Lower leg skin (tissue), 4 donors: Measurements from ENCODE around the gene ARHGEF4. TPM values are rescaled to one million over a fixed set of nuclear protein-coding genes. Genes with fewer than 3 reads are reported as not detected.
"Not testable (repeated sequence)": the region's sequence is repeated elsewhere in the genome, so short reads cannot be mapped to it uniquely, and the experiment has no call there.

Experiments used
- DNase-seq, 2 donors: peaks; one replicate each; pipeline ENCODE4 v3.0.0-alpha.2; 2019; ENCODE audit warnings: low spot score in 2 of 2
- H3K4me3 ChIP-seq: fragments of 200-600 bp; sonication (generic); 2 replicates; pipeline ENCODE4 v1.5.1; 2017; ENCODE audit warnings: mild to moderate bottlenecking, low read depth; ENCODE audit not compliant: poor library complexity, severe bottlenecking
- POLR2A ChIP-seq, 2 donors: fragments of 450-650 bp; IDR thresholded peaks; one replicate each; pipeline ENCODE4 v1.6.1; 2016 to 2017; ENCODE audit warnings: antibody characterized with exemption in 2 of 2, mild to moderate bottlenecking in 1 of 2, moderate library complexity in 1 of 2
- WGBS, 2 donors: methylation state at CpG; one replicate each; pipeline ENCODE4 v1.1.5; 2018; 5-methylcytosine and 5-hydroxymethylcytosine counted together
- intact Hi-C: fragments of 100-400 bp; cut with DNase I; formaldehyde crosslinking; loops from one replicate; pipeline ENCODE4 v1.15.0; 2023; ENCODE audit warnings: low total_unique reads
- total RNA-seq, 4 donors: library from RNA; depleted of rRNA; stranded (reverse); fragments of >200 nt; gene quantifications; one replicate each; pipeline ENCODE4 v1.1.0, GENCODE V29; 2016
- TF ChIP-seq, protein P1 (sequence below), 3 donors: fragments of 450-650 bp; IDR thresholded peaks; one replicate each; pipeline ENCODE4 v1.5.1; 2016; ENCODE audit warnings: antibody characterized with exemption in 3 of 3, mild to moderate bottlenecking in 3 of 3, moderate library complexity in 2 of 3

The ARHGEF4 gene
- total RNA-seq, 4 donors from 2014 or later = 106 to 220 (median 120) TPM

DNA sequence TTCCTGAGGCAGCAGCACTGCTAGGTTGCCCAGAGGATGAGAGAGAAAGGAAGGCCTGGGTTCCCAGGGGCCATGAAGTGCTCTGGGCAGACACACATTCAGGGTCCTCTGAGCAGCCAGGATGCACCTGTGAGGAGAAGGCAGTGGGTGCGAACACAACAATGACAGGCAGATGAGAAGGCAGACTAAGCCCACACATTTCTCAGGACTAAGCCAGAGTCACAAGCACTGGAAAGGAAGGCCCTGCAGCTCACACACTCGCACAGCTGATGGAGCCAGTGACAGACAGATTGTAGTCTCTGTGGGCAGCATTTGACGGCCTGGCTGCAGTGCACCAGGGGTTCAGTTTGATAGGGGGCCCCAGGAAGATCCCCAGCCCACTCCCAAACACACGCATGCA, 61.8 kb downstream of the ARHGEF4 start:
- H3K4me3 ChIP-seq = no peak overlapping the region
- 73 to 75% methylated on average over 4 of the region's 4 CpGs for WGBS, 2 donors
- TF ChIP-seq, protein P1, sequence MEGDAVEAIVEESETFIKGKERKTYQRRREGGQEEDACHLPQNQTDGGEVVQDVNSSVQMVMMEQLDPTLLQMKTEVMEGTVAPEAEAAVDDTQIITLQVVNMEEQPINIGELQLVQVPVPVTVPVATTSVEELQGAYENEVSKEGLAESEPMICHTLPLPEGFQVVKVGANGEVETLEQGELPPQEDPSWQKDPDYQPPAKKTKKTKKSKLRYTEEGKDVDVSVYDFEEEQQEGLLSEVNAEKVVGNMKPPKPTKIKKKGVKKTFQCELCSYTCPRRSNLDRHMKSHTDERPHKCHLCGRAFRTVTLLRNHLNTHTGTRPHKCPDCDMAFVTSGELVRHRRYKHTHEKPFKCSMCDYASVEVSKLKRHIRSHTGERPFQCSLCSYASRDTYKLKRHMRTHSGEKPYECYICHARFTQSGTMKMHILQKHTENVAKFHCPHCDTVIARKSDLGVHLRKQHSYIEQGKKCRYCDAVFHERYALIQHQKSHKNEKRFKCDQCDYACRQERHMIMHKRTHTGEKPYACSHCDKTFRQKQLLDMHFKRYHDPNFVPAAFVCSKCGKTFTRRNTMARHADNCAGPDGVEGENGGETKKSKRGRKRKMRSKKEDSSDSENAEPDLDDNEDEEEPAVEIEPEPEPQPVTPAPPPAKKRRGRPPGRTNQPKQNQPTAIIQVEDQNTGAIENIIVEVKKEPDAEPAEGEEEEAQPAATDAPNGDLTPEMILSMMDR (IDR thresholded peaks at IDR 0.05) = no peak
- no peak for TF ChIP-seq POLR2A (IDR thresholded peaks at IDR 0.05)
- intact Hi-C loops = no loop called here
- no peak for DNase-seq

DNA sequence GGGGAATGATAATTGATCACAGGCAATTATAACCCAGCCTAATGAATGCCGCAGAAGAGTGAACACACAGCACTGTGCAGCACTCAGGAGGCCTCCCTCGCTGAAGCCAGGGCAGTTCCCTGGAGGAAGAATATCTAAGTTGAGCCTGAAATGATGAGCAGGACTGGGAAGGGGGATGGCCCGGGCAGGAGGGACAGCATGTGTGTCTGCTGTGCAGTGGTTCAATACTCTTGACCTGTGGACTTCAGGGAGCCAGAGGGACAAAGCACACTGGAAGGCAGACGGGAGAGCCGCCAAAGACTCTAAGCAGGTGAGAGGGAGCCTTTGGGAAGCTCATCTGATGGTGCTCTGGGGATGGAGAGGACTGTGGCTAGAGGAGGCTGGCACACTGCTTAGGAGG, 62.6 kb downstream of the ARHGEF4 start:
- H3K4me3 ChIP-seq = no peak overlapping the region
- intact Hi-C loops = no loop called here
- DNase-seq = no peak
- no peak for TF ChIP-seq POLR2A (IDR thresholded peaks at IDR 0.05)
- 80 to 85% methylated on average over 5 of the region's 5 CpGs for WGBS, 2 donors

DNA sequence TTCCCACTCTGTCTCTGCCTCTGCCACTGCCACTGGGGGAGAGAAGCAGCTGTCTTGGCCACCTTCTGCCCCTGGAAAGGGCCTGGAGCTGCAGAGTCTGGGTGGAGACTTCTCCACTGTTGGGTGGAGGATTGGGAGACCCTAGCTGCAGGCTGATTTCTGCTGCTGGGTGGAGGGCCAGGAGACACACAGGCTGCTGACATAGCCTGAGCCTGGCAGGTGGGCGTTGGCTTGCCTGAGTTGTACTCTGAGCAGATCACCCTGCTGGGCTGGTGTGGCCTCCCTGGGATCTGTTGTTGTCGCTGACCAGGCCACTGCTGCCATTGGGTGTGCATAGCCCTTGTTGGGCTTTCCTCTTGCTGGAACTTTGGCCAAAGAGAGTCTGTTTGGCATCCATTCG, 64.3 kb downstream of the ARHGEF4 start:
- intact Hi-C loops = no loop called here
- no peak for TF ChIP-seq POLR2A (IDR thresholded peaks at IDR 0.05)
- TF ChIP-seq, protein P1 (IDR thresholded peaks at IDR 0.05) = no peak
- H3K4me3 ChIP-seq = no peak overlapping the region
- peak in 1 of 2 donors; percentile 65 for DNase-seq
- whole genome bisulfite sequencing, 2 donors = 80 to 82% methylated on average over 2 to 3 of the region's 3 CpGs

DNA sequence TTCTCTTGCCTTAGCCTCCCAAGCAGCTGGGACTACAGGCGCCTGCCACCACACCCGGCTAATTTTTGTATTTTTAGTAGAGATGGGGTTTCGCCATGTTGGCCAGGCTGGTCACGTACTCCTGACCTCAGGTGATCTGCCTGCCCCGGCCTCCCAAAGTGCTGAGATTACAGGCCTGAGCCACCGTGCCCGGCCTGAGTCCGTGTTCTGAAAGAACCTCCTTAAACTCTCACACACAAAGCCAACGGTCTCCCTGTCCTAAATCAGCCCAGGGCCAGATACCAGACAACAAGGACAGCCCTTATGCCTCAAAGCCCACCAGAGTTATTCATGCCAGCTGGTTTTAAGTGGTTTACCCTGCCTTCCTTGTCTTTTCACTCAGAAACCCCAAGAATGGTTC, 64.9 kb downstream of the ARHGEF4 start:
- H3K4me3 ChIP-seq, intact Hi-C loops: not testable (repeated sequence)
- peak in 1 of 2 donors; percentile 67 for DNase-seq
- WGBS, 2 donors = 93% methylated on average over 9 of the region's 9 CpGs

DNA sequence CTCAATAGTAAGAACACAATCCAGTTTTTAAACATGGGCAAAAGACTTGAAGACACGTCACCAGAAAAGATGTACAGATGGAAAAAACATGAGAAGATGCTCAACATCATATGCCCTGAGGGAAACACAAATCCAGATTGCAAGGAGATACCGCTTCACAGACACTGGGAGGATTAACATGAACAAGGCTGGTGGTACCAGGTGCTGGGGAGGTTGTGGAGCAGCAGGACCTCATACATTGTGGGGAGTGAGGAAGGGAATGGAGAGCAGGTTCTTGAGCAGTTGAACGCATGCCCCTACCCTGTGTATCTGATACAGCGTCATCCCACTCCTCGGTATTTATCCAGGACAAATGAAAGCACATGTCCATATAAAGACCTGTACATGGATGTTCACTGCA, 72.1 kb downstream of the ARHGEF4 start:
- no peak for DNase-seq
- TF ChIP-seq, protein P1 (IDR thresholded peaks at IDR 0.05) = no peak
- no peak for TF ChIP-seq POLR2A (IDR thresholded peaks at IDR 0.05)
- intact Hi-C loops = no loop called here
- WGBS, 2 donors = 88% methylated on average over 5 of the region's 5 CpGs
- H3K4me3 ChIP-seq = no peak overlapping the region

DNA sequence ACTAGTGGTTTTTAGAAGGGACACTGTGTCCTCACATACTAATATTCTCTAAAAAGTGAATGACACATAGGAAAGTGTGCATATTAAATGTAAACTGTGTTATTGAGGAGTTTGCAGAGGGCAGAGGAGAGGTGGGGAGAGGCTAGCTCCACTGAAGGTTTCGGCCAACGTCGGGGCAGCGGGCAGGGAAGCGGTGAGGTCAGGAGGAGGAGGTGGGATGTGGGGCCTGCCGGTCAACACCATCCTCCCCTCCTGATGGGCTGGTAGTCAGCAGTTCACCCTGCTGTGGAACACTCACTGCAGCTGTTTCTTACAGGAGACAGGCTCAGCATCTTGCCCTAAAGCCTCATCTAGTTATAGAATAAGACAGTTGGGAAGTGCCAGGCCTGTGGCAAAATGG, 74.2 kb downstream of the ARHGEF4 start:
- WGBS, 2 donors = 63 to 65% methylated on average over 6 of the region's 6 CpGs
- DNase-seq = no peak
- intact Hi-C loops = no loop called here
- TF ChIP-seq, protein P1 (IDR thresholded peaks at IDR 0.05) = no peak
- no peak for TF ChIP-seq POLR2A (IDR thresholded peaks at IDR 0.05)
- H3K4me3 ChIP-seq = no peak overlapping the region

DNA sequence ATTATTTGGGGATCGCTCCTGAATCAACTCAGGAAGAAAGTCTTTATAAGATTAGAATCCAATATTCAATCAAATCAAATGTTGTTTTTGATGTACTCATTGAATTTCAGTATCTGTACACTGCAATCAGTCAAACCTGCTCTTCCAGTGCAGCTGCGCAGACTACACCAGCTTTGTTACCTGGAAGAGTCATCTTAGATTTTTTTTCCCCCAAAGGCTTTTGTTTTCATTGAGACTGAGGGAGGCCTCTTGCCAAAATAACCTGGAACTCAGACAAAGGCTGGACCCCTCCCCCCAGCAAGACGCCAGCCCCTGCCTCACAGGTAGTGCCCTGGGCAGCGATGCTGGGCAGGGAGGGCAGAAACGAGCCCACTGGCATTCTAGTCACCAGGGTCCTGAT, 74.8 kb downstream of the ARHGEF4 start:
- 51% methylated on average over 5 of the region's 5 CpGs for WGBS, 2 donors
- TF ChIP-seq POLR2A (IDR thresholded peaks at IDR 0.05) = no peak
- TF ChIP-seq, protein P1 (IDR thresholded peaks at IDR 0.05) = no peak
- H3K4me3 ChIP-seq = no peak overlapping the region
- intact Hi-C loops = no loop called here
- no peak for DNase-seq
